ENCODE measurements around the gene C12orf60. TPM values are rescaled to one million over a fixed set of nuclear protein-coding genes. Genes with fewer than 3 reads are reported as not detected.

Gene C12orf60
- total RNA-seq: 1.0 and 1.2 TPM in 2 replicates

GRCh38 chr12:14803011-14803829 lies at the start of gene C12orf60, which contains the start of gene WBP11:
Gene C12orf60 (plus strand): TSS chr12:14803670. CDS start chr12:14822936, 19,266 bp downstream.
Gene WBP11 (minus strand): TSS chr12:14803478. CDS start chr12:14801383, 2,095 bp downstream.

GRCh38 chr12:14814014-14814413 lies 10.5 kb downstream of the C12orf60 start, which contains the start of gene SMCO3:
Gene SMCO3 (minus strand): TSS chr12:14814182. CDS start chr12:14806680, 7,502 bp downstream.

GRCh38 chr12:14843425-14843887 lies 40.0 kb downstream of the C12orf60 start, which contains the start of gene ART4:
Gene ART4 (minus strand): TSS chr12:14843526. CDS start chr12:14843113, 413 bp downstream.

Other genes starting within 250 kb of the C12orf60 start
- 1.2 and 2.1 TPM in 2 replicates for gene PLBD1, start 235.8 kb upstream of the C12orf60 start, total RNA-seq
- not detected in 2 replicates for gene GUCY2C, start 107.1 kb upstream of the C12orf60 start, total RNA-seq
- gene WBP11, start 192 bp upstream of the C12orf60 start, total RNA-seq: 8.6 and 12.2 TPM in 2 replicates
- gene SMCO3, start 10.5 kb downstream of the C12orf60 start, total RNA-seq: 3.5 and 10.1 TPM in 2 replicates
- gene ART4, start 39.9 kb downstream of the C12orf60 start, total RNA-seq: 2.6 and 6.5 TPM in 2 replicates
- gene MGP, start 82.2 kb downstream of the C12orf60 start, total RNA-seq: 6.7 and 31.5 TPM in 2 replicates
- not detected in 2 replicates for gene ERP27, start 134.9 kb downstream of the C12orf60 start, total RNA-seq
- 7.1 and 22.5 TPM in 2 replicates for gene ARHGDIB, start 157.9 kb downstream of the C12orf60 start, total RNA-seq
- gene PDE6H, start 169.4 kb downstream of the C12orf60 start, total RNA-seq: not detected in 2 replicates

Data from smooth muscle cell of the umbilical artery (primary cell).